HG03280 (cell line): ENCODE results near the gene RHBDL1.

ENCODE experiments used
- ATAC-seq: cut with Tn5 transposase; IDR thresholded peaks from one replicate; pipeline ENCODE4 v1.9.1; 2021; ENCODE audit warnings: mild to moderate bottlenecking, moderate library complexity; ENCODE audit not compliant: unreplicated experiment

RHBDL1 gene

GRCh38 chr16:674968-675883 lies at the start of gene RHBDL1:
RHBDL1 (plus strand) TSS chr16:675671; CDS start chr16:675791, 120 bp downstream.
- no peak for ATAC-seq

- no peak for ATAC-seq
These were observed 49.3 kb upstream of the RHBDL1 start for GRCh38 chr16:625977-626765.

GRCh38 chr16:626787-627453 lies 48.6 kb upstream of the RHBDL1 start:
- no peak for ATAC-seq

DNA sequence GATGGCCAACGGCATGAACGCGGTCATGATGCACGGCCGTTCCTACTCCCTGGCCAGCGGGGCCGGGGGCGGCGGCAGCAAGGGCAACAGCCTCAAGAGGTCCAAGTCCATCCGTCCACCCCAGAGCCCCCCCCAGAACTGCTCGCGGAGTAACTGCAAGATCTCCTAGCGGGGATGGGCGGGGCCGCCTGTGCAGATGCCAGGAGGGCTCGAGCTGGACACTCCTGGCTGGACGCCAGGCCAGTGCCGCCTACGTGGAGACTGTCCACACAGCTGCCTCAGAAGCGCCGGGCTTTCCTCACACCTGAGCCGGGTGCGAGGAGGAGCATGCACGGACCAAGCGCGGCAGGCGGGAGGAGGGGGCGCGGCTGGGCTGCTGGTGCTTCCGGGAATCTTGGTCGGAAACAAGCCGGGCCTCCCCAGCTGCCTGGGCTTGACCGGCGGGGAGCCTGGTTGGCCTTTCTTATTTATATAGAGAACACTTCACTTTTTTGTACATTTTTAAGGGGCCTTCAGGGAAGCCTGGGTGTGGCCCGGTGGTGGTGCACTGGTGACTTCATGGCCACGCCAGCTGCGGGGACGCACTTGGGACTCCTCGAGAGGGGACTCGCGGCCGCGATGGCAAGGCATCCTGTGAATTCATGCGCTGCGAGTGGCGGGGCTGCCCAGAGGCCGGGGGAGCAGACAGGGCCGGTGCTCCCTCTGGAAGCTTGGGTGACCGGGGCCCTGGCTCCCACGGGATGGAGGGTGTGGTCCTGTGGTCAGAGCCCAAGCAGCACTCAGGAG lies 47.8 kb upstream of the RHBDL1 start:
- no peak for ATAC-seq

- no peak for ATAC-seq
These were observed 47.0 kb upstream of the RHBDL1 start for GRCh38 chr16:628321-629061.

- no peak for ATAC-seq
These were observed 46.2 kb upstream of the RHBDL1 start for GRCh38 chr16:629185-629832.

GRCh38 chr16:629833-630248 lies 45.6 kb upstream of the RHBDL1 start:
- ATAC-seq, result no peak

DNA sequence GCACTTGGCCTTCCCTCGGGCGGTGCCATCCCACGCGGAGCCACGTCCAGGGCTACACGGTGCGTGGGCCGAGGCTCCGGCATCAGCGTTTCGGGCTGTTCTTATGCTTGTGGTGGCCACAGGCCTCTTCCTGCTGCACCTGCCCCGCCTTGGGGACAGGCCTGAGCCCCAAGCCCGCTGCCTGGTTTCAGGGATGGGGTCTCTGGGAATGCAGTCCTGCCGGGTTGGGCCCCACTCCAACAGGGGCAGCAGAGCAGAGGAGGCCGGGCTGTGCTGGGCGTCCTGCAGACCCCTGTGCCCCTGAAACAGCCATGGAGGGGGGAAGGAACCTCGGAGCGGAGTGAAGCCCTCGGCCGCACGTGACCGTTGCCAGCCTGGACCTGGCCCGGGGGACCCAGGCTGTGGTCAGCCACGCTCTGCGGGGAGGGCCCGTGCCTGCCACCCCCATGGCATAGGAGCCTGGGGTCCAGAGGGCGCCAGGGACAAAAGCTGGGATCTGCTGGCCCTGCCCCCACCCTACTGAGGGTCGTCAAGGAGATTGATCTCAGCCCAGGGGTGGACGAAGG lies 45.1 kb upstream of the RHBDL1 start:
- no peak for ATAC-seq

GRCh38 chr16:630815-631405 lies 44.6 kb upstream of the RHBDL1 start, which contains the start of gene WFIKKN1:
WFIKKN1 (plus strand) TSS chr16:630985; CDS start chr16:631254, 269 bp downstream.
- ATAC-seq, result no peak

DNA sequence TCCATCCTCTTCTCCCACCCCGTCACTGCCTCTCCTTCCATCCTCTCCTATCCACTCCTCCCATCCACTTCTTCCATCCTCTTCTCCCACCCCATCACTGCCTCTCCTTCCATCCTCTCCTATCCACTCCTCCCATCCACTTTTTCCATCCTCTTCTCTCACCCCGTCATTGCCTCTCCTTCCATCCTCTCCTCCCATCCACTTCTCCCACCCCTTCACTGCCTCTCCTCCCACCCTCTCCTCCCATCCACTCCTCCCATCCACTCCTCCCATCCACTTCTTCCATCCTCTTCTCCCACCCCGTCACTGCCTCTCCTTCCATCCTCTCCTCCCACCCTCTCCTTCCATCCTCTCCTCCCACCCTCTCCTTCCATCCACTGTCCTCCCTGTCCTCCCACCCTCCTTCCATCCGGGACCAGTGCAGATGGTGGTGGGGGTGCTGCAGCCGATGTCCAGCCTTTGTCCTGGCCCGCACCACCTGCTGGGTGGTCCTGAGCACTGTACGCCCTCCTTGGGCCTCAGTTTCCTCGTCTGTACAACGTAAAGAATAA lies 43.6 kb upstream of the RHBDL1 start:
- ATAC-seq, result no peak

- no peak for ATAC-seq
These were observed 42.8 kb upstream of the RHBDL1 start for GRCh38 chr16:632486-633335.

- no peak for ATAC-seq
These were observed 42.0 kb upstream of the RHBDL1 start for GRCh38 chr16:633336-634050.

DNA sequence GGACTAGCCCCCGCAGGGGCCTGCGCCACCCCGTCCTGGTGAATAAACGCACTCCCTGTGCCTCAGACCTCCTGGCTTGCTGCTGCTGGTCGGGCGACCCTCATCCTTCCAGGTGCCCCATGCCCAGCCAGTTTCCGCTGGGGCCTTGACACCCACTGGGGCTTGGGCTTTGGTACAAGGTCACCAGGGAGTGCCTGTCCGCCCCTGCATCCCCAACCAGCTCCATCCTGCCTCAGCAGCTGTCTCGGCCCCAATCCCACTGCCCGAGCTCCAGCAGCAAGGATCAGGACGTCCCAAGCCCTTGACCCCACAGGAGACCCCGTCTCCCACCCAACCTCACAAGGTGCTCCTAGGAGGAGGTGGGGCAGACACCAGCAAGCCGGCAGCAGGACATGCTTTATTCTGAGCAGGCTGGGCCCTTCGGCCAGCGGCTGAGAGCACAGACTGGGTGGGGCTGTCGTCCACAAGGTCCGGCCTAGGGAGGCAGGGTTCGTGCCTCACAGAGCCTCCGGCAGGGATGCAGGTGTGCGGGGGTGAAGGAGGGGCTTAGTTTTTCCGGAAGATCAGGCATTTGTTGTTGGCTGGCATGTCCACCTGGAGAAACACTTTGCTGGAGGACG lies 41.3 kb upstream of the RHBDL1 start:
- ATAC-seq, result no peak

- no peak for ATAC-seq
These were observed 40.5 kb upstream of the RHBDL1 start for GRCh38 chr16:634996-635395.

DNA sequence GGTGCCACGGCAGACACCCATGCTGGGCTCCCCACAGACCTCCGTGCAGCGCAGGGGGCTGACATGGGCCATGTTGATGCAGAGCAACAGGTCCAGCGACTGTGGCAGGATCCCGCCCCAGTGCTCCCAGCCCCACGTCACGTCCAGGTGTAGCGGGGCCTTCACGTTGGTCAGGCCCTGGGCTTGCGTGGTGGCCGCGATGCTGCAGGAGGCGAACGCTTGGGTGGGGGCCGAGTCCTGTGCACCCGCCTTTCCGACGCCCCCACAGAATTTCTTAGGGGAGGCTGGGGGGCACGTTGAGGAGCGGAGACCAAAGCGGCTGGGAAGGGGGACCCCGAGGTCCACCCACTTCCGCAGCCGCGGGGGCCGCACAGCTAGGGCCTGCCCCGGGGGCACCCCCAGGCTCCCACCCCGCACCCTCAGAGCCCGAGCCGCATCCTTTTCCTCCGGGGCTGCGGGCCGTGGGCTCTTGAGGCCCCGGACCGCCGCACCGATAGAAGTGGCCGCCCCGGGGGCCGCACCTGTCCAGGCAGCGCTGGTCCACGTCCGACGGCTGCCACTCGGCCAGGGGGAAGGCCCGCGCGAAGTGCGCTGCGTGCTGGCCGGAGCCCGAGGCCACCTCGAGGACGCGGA lies 39.8 kb upstream of the RHBDL1 start:
- ATAC-seq, result no peak
